ENCODE data around the gene AHRR.
"Not testable (repeated sequence)": the region's sequence is repeated elsewhere in the genome, so short reads cannot be mapped to it uniquely, and the experiment has no call there.

AHRR gene

GRCh38 chr5:305459-305858 is 16.1 kb upstream of the AHRR start:
- no peak for DNase-seq (ENCODE audit: low read depth in 2 of 2, low spot score in 1 of 2)

DNA sequence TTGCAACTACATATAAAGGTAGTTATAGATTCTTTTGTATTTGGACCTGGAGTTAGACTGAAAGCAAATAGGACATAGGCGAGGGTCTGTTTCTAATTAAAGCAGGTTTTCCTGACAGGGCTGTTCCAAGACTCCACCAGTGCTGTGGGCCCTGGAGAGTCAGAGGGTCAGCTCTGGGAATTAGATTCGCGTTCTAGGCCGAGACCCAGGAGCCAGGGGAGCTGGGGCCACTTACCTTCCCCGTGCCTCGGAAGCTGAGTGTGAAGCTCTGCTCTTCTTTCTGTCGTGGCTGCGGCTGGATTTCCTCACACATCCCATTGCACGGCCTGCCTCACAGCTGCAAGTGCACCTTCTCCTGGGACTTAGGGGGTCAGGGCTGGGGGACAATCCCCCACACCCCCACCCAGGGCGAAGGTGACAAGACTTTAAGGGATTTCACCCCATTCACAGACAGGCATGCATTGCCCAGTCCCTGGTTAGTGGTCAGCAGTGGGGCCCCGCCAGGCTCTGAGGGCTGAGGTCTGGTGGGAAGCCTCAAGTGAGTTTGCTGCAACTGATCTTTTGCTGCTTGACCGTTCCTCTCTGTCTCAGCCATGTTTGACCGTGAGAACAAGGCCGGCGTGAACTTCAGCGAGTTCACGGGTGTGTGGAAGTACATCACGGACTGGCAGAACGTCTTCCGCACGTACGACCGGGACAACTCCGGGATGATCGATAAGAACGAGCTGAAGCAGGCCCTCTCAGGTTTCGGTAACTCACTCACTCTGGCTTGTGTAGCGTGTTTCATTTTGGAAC is 15.3 kb upstream of the AHRR start:
- DNase-seq (ENCODE audit: low read depth in 2 of 2, low spot score in 1 of 2): no peak

GRCh38 chr5:307306-307705 is 14.2 kb upstream of the AHRR start:
- DNase-seq (ENCODE audit: low read depth in 2 of 2, low spot score in 1 of 2): no peak

DNA sequence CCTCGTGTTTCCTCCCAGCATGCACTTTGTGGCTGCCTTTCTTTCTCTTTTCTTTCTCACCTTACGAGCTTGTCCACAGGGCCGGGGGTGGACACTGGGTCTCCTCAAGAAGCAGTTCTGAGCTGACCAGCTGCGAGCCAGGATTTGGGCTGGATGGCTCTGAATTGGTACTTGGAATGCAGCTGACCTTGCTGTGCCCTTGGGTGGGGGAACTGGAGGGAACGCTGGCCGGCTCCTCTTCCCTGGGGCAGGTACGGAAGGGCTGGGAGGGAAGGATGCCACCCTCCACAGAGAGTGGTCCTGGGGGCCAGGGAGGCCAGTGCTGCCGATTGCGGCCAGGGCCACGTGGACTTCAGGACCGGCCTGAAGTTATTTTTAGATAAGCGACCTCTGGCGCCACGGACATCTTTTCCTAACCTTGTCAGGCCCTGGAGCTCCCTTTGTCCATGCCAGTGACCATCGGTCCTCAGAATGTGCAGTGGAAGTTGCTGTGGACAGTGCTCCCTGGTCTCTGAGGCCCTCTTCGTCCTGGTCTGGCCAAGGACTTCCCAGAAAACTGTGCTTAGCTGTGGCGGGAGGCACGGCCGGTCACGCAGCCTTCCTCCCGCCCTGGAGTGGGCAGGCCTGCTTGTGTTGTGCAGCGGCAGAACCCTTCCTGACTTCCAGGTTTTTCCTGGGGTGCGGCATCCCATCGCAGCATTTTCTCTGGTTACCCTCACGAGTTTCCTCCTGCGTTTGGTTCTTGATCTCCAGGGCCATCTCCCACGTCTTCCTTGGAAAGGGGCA is 13.5 kb upstream of the AHRR start:
- DNase-seq (ENCODE audit: low read depth in 2 of 2, low spot score in 1 of 2): no peak

DNA sequence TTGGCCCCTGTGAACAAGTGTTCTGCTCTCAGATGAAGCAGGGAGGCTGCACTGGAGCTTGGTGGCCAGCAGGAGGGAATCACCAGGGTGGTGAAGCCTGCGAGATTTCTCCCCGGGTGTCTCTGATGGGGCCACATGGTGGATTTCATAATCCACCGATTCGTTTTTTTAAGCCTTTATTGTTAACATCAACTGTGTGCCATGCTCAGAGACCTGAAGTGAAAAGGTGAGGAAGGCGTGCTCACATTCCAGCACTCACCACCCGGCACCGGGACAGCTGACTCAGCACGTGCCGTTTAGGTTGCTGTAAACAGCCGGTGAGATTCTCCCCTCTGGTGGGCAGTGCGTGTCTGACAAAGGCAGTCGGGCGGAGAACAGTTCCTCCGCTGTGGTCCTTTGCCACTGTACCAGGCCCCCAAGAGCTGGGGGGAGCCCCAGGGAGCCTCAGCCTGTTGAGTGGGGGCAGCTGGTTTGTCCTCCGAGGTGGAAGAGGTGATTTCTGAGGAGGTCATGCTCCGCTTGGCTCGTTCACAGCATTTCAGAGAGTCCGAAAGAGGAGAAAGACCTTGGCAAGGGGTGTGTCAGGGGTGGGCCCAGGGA is 12.7 kb upstream of the AHRR start:
- no peak for DNase-seq (ENCODE audit: low read depth in 2 of 2, low spot score in 1 of 2)

- DNase-seq (ENCODE audit: low read depth in 2 of 2, low spot score in 1 of 2): not testable (repeated sequence)
Measured at GRCh38 chr5:309831-310230, 11.7 kb upstream of the AHRR start.

- DNase-seq (ENCODE audit: low read depth in 2 of 2, low spot score in 1 of 2): no peak
Measured at GRCh38 chr5:310516-310915, 11.0 kb upstream of the AHRR start.

- DNase-seq (ENCODE audit: low read depth in 2 of 2, low spot score in 1 of 2): no peak
Measured at GRCh38 chr5:310941-311434, 10.5 kb upstream of the AHRR start.

- DNase-seq (ENCODE audit: low read depth in 2 of 2, low spot score in 1 of 2): no peak
Measured at GRCh38 chr5:311963-312362, 9.6 kb upstream of the AHRR start.

DNA sequence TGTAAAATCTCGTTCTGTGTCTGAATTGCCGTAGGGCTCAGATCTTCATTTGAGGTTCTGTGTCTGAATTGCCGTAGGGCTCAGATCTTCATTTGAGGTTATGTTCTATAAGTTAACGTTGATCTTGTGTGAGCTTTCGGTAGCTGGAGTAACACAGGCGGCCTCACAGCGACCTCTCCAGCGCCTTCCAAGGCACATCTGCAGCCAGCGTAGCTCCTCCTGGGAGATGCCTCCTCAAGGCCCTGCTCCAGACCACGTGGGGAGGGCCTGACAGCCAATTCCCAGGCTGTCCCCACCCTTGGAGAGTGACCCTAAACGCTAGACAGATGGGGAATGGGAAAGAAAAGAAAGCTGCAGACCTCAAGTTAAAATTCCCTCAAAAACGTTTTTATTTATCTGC is 8.7 kb upstream of the AHRR start:
- no peak for DNase-seq (ENCODE audit: low read depth in 2 of 2, low spot score in 1 of 2)

GRCh38 chr5:313265-313664 is 8.2 kb upstream of the AHRR start:
- no peak for DNase-seq (ENCODE audit: low read depth in 2 of 2, low spot score in 1 of 2)

GRCh38 chr5:313806-314376 is 7.6 kb upstream of the AHRR start:
- DNase-seq (ENCODE audit: low read depth in 2 of 2, low spot score in 1 of 2): no peak

DNA sequence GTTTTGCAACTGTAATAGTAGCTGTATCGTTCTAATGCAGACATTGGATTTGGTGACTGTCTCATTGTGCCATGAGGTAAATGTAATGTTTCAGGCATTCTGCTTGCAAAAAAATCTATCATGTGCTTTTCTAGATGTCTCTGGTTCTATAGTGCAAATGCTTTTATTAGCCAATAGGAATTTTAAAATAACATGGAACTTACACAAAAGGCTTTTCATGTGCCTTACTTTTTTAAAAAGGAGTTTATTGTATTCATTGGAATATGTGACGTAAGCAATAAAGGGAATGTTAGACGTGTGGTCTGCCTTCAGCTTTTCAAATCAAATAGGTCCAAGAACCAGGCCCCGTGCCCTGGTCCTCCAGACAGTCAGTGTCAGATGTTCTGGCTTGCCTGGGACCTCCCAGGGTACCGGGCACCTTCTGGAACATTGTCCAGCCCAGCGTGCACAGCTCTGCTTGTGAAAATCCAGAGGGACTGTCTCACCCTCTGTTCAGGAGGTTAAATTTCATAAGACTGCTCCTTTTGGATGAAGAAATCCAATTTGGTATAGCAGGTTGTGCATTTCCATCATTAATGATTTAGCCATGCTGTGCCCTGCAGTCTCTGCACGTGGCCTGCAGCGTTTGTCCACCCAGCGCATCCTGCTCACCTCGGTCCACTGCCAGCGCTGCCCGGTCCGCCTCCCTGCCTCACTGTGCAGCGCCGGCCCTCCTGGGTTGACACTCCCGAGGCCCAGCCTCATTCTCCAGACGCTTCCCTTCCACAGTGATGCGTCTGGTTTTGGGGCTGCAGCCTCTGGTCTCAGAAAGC is 6.6 kb upstream of the AHRR start:
- no peak for DNase-seq (ENCODE audit: low read depth in 2 of 2, low spot score in 1 of 2)

DNA sequence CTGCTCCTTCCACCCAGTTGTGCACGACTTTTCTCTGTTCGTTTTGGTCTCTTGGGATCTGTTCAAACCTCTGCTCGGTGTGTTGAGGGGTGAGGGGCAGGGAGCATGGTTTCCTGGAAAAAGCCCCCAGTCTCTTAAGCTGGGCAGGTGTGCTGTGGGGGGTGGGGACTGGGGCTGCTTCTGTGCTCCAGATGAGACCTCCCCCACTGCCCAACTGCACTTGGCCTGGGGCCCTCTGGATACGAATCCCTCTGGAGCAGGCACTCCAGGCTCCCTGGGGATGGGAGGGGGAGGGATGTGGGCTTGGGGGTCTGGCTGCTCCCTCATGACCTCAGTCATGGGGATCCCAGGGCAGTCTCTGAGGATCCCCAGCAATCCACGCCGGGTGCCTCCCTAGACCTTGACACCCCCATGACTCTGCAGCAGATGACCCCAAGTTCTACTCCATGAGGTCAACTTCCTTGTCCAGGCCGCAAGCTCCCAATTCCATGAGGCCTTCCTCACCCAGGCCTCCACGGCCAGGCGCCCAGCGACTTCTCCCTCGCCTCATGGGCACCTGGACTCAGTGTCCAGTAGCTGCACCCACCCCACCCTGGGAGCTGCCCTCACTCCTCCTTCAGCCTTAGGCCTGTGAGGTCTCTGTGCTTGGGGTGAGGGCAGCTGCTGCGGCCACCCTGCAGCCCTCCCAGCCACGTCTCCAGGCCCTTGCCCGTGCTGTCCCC is 5.9 kb upstream of the AHRR start:
- no peak for DNase-seq (ENCODE audit: low read depth in 2 of 2, low spot score in 1 of 2)

- no peak for DNase-seq (ENCODE audit: low read depth in 2 of 2, low spot score in 1 of 2)
Measured at GRCh38 chr5:316210-317085, 5.1 kb upstream of the AHRR start.

DNA sequence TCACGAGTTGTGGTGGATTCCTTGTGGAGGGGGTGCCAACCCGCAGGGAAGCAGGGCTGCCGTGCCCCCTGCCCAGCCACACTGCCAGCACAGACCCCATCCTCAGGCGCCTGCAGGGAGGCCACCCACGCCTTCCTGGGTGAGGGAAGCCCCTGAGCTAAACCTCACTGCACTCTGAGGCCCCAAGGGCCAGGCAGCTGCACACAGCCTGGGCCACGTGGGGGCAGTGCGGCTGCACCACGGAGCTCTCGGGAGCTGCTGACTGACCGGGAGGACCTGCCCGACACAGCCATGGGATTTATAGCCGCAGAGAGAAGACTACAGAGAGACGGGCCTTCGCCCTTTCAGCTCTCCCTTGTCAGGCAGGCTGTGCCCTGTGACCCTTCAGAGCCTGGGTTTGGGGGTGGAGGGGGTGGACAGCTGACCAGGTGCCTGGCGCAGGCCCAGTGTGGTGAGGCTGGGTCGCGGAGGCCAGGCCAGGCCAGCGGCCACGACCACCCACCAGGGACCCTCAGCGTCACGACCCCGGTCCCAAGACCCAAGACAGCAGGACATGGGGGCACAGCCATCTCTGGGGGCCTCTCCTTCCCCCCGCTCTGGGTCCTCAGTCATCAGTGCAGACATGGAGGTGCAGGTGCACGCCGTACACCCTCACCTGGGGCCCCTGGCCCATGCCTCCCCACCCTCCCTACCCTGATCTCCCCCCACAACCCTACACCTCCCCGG is 4.3 kb upstream of the AHRR start:
- DNase-seq (ENCODE audit: low read depth in 2 of 2, low spot score in 1 of 2): no peak

- DNase-seq (ENCODE audit: low read depth in 2 of 2, low spot score in 1 of 2): no peak
Measured at GRCh38 chr5:318341-318897, 3.1 kb upstream of the AHRR start.

- DNase-seq (ENCODE audit: low read depth in 2 of 2, low spot score in 1 of 2): no peak
Measured at GRCh38 chr5:318931-319601, 2.4 kb upstream of the AHRR start.

All from stimulated activated CD8-positive, alpha-beta memory T cell treated with anti-CD3 and anti-CD28 coated beads, Interleukin-4, amount 100 ng/mL, for 1 hour (primary cell).